Esophagus (tissue), 2 donors: ENCODE data around the gene DHX57. TPM values are rescaled to one million over a fixed set of nuclear protein-coding genes. Genes with fewer than 3 reads are reported as not detected.
"Not testable (repeated sequence)": the region's sequence is repeated elsewhere in the genome, so short reads cannot be mapped to it uniquely, and the experiment has no call there.

ENCODE experiments used
- H3K27ac ChIP-seq, 2 donors: one replicate each; pipeline ENCODE4 v1.5.1; 2013; ENCODE audit warnings: low read depth in 2 of 2, mild to moderate bottlenecking in 2 of 2, inconsistent platforms in 1 of 2, low read length in 1 of 2, moderate library complexity in 1 of 2
- H3K27me3 ChIP-seq, 2 donors: one replicate each; pipeline ENCODE4 v1.6.1; 2013; ENCODE audit warnings: low read length in 2 of 2, control low read depth in 1 of 2, mild to moderate bottlenecking in 1 of 2; ENCODE audit not compliant: insufficient read depth in 2 of 2, control insufficient read depth in 1 of 2
- H3K36me3 ChIP-seq, 2 donors: one replicate each; pipeline ENCODE4 v1.6.1; 2013; ENCODE audit warnings: low read length in 1 of 2; ENCODE audit not compliant: control insufficient read depth in 2 of 2, insufficient read depth in 2 of 2
- H3K4me1 ChIP-seq, 2 donors: one replicate each; pipeline ENCODE4 v1.6.1; 2013; ENCODE audit warnings: low read length in 1 of 2; ENCODE audit not compliant: control insufficient read depth in 2 of 2, insufficient read depth in 2 of 2
- H3K4me3 ChIP-seq, 2 donors: one replicate each; pipeline ENCODE4 v1.5.1; 2013; ENCODE audit warnings: low read length in 2 of 2, mild to moderate bottlenecking in 2 of 2, low read depth in 1 of 2, moderate library complexity in 1 of 2
- H3K9me3 ChIP-seq, 2 donors: one replicate each; pipeline ENCODE4 v1.6.1; 2013; ENCODE audit warnings: mild to moderate bottlenecking in 2 of 2, low read depth in 1 of 2, low read length in 1 of 2, moderate library complexity in 1 of 2; ENCODE audit not compliant: control insufficient read depth in 2 of 2, insufficient read depth in 1 of 2
- WGBS, 2 donors: extraction: QIAGEN DNeasy Blood & Tissue Kit; methylation state at CpG; one replicate each; pipeline ENCODE4 v1.1.7; 2013; 5-methylcytosine and 5-hydroxymethylcytosine counted together
- polyA plus RNA-seq, 2 donors: library from polyadenylated mRNA; stranded (reverse); fragments of 200-250 nt; gene quantifications; one replicate each; pipeline ENCODE4 v1.2.3, GENCODE V29; 2013
- donor health status: healthy with polysubstance abuse.
- donor health status: Bipolar disorder and iron deficiency.

Gene DHX57
- polyA plus RNA-seq, 2 donors = 5.1 to 6.0 TPM

- Histone ChIP-seq H3K27ac (no peak overlapping the region), H3K36me3 (peaks cover 3 to 15% of the 10 kb centered on the region in 2 donors), H3K27me3 (no peaks in the 10 kb centered on the region), H3K4me1 (no peaks in the 10 kb centered on the region), H3K9me3 (no peaks in the 10 kb centered on the region), H3K4me3 (no peak overlapping the region)
- 96 to 98% methylated on average over 7 of the region's 7 CpGs for WGBS, 2 donors
Observed at GRCh38 chr2:38810488-38810887, 65.2 kb downstream of the DHX57 start.

GRCh38 chr2:38808677-38809076 lies 67.1 kb downstream of the DHX57 start:
- WGBS, 2 donors = 94 to 100% methylated on average over 1 of the region's 1 CpG

GRCh38 chr2:38806733-38807059 lies 69.0 kb downstream of the DHX57 start:
- Histone ChIP-seq H3K27me3 (no peaks in the 10 kb centered on the region), H3K9me3 (no peaks in the 10 kb centered on the region), H3K27ac (no peak overlapping the region), H3K36me3 (peaks cover 3 to 15% of the 10 kb centered on the region in 2 donors), H3K4me3 (no peak overlapping the region), H3K4me1 (no peaks in the 10 kb centered on the region)

More at GRCh38 chr2:38808677-38809076, 67.1 kb downstream of the DHX57 start:
- Histone ChIP-seq H3K27me3 (no peaks in the 10 kb centered on the region), H3K4me1 (no peaks in the 10 kb centered on the region), H3K9me3 (no peaks in the 10 kb centered on the region), H3K4me3 (no peak overlapping the region), H3K36me3 (peaks cover 3 to 15% of the 10 kb centered on the region in 2 donors), H3K27ac (no peak overlapping the region)

GRCh38 chr2:38806015-38806732 lies 69.6 kb downstream of the DHX57 start:
- peaks cover 3 to 10% of the 10 kb centered on the region in 2 donors for H3K36me3 ChIP-seq
- no peaks in the 10 kb centered on the region for H3K9me3 ChIP-seq
- WGBS, 2 donors = 71 to 78% methylated on average over 2 of the region's 2 CpGs

GRCh38 chr2:38797953-38798352 lies 77.8 kb downstream of the DHX57 start:
- H3K27ac ChIP-seq = no peak overlapping the region
- H3K27me3 ChIP-seq = no peaks in the 10 kb centered on the region
- H3K9me3 ChIP-seq = no peaks in the 10 kb centered on the region
- no peaks in the 10 kb centered on the region for H3K36me3 ChIP-seq
- WGBS, 2 donors = 83 to 84% methylated on average over 3 of the region's 3 CpGs
- H3K4me3 ChIP-seq = no peak overlapping the region
- no peaks in the 10 kb centered on the region for H3K4me1 ChIP-seq

More at GRCh38 chr2:38806015-38806732, 69.6 kb downstream of the DHX57 start:
- H3K27ac ChIP-seq = no peak overlapping the region
- no peak overlapping the region for H3K4me3 ChIP-seq
- no peaks in the 10 kb centered on the region for H3K4me1 ChIP-seq
- no peaks in the 10 kb centered on the region for H3K27me3 ChIP-seq

- no peak overlapping the region for H3K27ac ChIP-seq
- H3K4me1 ChIP-seq = no peaks in the 10 kb centered on the region
- no peak overlapping the region for H3K4me3 ChIP-seq
- WGBS, 2 donors = 81 to 83% methylated on average over 10 of the region's 10 CpGs
- no peaks in the 10 kb centered on the region for H3K27me3 ChIP-seq
- no peaks in the 10 kb centered on the region for H3K9me3 ChIP-seq
- H3K36me3 ChIP-seq = no peaks in the 10 kb centered on the region
Observed at GRCh38 chr2:38797250-38797676, 78.5 kb downstream of the DHX57 start.

- not testable (repeated sequence) for H3K4me3 ChIP-seq, H3K36me3 ChIP-seq, H3K4me1 ChIP-seq, H3K27me3 ChIP-seq, H3K9me3 ChIP-seq, H3K27ac ChIP-seq
- WGBS, 2 donors = 90 to 94% methylated on average over 7 of the region's 7 CpGs
Observed at GRCh38 chr2:38795016-38795415, 80.7 kb downstream of the DHX57 start.

GRCh38 chr2:38794235-38794946 lies 81.3 kb downstream of the DHX57 start:
- Histone ChIP-seq H3K27ac (no peak overlapping the region), H3K4me3 (no peak overlapping the region), H3K36me3 (no peaks in the 10 kb centered on the region), H3K27me3 (no peaks in the 10 kb centered on the region), H3K4me1 (no peaks in the 10 kb centered on the region), H3K9me3 (no peaks in the 10 kb centered on the region)
- 60 to 62% methylated on average over 7 of the region's 7 CpGs for WGBS, 2 donors

GRCh38 chr2:38793511-38793910 lies 82.2 kb downstream of the DHX57 start:
- H3K4me1 ChIP-seq = no peaks in the 10 kb centered on the region
- no peak overlapping the region for H3K4me3 ChIP-seq
- no peaks in the 10 kb centered on the region for H3K27me3 ChIP-seq
- no peaks in the 10 kb centered on the region for H3K36me3 ChIP-seq
- H3K9me3 ChIP-seq = no peaks in the 10 kb centered on the region
- WGBS, 2 donors = 72 to 92% methylated on average over 5 of the region's 5 CpGs
- H3K27ac ChIP-seq = no peak overlapping the region

- H3K9me3 ChIP-seq = no peaks in the 10 kb centered on the region
- H3K27me3 ChIP-seq = no peaks in the 10 kb centered on the region
- H3K4me3 ChIP-seq = no peak overlapping the region
- WGBS, 2 donors = 42 to 48% methylated on average over 2 of the region's 2 CpGs
- no peak overlapping the region for H3K27ac ChIP-seq
- no peaks in the 10 kb centered on the region for H3K36me3 ChIP-seq
- no peaks in the 10 kb centered on the region for H3K4me1 ChIP-seq
Observed at GRCh38 chr2:38792751-38793150, 83.0 kb downstream of the DHX57 start.
